HG02852 (cell line): ENCODE data around the gene CPTP.
A peak's percentile ranks its signal among the peaks of the same experiment; 100 is the strongest.

ENCODE experiments used
- ATAC-seq: cut with Tn5 transposase; IDR thresholded peaks from one replicate; pipeline ENCODE4 v1.9.1; 2021; ENCODE audit warnings: mild to moderate bottlenecking, moderate library complexity; ENCODE audit not compliant: unreplicated experiment

Gene CPTP

GRCh38 chr1:1317420-1317819, 7.2 kb upstream of the CPTP start:
- no peak for ATAC-seq

DNA sequence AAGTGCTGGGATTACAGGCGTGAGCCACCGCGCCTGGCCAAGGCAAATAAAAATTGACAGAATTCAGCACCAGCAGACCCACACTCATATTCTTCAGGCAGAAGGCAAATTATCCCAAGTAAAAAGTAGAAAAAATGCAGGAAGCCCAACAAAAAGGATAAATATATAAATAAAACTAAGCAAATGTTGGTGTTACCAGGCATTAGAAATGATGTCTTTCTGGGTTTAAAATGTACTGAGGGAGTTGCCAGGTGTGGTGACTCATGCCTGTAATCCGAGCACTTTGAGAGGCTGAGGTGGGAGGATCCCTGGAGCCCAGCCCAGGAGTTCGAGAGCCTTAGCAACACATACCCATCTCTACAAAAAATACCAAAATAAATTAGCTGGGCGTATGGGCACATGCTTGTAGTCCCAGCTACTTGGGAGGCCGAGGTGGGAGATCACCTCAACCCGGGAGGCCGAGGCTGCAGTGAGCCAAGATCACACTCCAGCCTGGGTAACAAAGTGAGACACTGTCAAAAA, 6.4 kb upstream of the CPTP start:
- no peak for ATAC-seq

DNA sequence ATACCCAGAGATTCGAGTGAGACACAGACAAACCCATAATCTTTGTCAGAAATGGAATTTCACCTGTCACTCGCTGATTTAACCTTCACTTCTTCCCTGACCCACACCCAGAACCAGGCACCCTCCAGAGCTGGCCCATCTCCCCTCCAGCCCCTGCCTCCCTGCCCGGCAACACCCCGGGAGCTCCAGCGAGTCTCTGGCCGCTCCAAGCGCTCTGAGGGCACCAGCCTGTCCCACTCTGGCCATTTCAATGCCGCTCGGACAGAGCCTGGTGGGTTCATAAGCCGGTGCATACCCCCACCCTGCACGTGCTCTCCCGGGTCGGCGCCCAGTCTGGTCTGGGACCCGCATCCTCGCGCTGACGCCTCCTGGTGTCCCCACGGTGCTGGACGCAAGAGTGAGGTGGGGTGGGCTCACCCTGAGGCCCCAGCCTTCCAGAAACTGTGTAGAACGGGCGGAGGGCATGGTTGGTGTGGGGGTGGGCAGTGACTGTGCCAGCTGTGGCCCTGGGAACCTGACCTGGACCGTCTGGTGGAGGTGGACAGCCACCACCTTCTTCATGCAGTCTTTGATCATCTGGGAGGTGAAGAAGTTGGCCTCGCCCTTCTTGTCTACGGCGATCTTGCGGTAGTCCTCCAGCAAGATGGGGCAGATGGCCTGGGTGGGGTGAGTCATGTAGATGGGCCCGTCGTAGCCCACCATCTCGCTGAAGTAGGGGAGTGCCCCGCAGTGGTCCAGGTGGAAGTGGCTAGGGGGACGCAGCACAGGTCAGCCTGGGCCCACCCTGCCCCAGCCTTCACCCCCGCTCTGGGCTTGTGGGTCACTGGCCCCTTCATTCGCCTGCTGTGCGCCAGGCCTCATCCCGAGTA, 5.6 kb upstream of the CPTP start:
- no peak for ATAC-seq

GRCh38 chr1:1319646-1319941, 5.0 kb upstream of the CPTP start:
- ATAC-seq = no peak

DNA sequence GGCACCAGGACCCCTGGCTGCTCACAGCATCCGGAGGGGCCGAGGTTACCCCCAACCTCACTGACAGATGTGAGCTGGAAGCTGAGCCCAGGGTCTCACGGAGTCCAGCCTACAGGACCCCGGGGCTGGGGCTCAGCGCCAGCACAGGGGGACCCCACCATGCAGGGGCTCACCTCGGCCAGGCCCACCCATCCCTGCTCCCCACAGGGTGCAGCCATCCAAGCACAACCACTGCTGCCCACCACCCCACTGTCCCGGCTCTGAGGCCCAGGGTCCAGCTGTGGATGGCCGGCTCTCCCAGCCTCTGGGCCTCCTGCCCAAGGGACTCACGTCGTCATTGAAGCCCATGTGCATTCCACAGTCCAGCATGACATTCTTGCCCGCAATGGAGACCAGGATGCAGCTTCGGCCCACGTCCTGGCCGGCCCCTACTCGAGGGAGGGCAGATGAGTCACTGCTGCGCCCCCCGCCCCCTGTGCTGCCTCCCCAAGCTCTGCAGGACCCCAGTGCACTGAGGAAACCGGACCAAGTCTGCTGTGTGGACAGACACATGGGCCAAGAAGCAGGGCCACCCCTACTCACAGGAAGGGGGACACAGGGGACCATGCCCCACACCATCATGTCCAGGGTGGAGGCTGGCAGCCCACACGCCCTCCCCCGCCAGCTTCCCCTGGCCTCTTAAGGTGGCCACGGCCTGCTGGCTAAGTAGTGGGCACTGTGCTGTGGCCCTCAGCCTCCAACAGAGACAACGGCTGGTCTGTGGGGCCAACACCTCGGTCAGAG, 3.7 kb upstream of the CPTP start:
- no peak for ATAC-seq

- no peak for ATAC-seq
Observed at GRCh38 chr1:1321477-1321876, 3.1 kb upstream of the CPTP start.

DNA sequence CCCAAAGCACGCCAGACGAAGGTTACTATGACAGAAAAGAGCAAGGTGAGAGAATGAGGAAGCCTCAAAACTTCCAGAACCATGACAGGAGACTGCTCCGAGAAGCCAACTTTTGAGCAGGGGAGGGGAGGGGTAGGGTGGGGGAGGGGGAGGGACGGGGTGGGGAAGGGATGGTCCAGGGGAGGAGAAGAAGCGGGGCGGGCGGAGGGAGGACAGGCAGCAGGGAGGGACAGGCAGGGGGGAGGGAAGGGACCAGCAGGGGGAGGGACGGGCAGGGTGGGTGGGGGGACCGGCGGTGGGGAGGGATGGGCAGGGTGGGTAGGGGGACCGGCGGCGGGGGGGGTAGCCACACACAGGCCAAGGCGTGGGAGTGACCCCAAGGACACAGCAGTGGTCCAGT, 2.2 kb upstream of the CPTP start:
- no peak for ATAC-seq

- no peak for ATAC-seq
Observed at GRCh38 chr1:1322952-1323351, 1.6 kb upstream of the CPTP start.

- peak; percentile 31 for ATAC-seq
Observed at GRCh38 chr1:1324084-1324523, 498 bp upstream of the CPTP start.

DNA sequence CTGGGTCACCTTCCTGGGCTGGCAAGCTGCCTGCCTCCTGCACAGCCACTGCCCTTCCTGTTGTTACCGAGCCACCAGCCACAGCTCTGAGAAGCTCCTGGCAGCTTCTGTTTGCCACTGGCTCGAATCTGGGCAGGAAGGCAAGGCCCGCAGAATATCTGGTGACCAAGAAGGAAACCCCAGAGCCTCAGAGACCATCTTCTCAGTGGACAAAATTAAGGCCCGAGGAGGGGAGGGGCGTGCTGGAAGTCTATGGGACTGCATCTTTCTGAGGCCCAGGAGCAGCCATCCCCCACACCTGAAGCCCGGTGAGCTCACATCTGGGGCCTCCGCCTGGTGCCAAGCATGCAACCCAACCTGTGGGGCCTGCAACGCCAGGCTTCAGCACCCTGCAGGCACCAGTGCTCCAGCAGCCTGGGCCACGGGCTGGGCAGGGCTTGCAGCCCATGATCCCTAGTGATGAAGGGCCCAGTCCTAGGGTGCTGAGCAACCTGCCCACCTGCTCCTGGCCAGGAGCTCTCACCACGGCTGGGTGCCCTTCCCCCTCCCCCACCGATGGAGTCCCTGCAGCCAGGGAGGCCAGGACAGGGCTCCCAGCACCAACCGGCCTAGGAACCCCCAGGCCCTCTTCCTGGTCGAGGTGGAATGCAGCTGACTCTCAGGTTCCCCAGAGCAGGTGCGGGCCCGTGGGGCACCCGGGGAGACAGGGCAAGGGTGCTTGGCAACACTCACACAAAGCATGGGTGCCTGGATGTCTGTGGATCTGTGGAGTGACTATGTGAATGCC, 879 bp downstream of the CPTP start:
- no peak for ATAC-seq

DNA sequence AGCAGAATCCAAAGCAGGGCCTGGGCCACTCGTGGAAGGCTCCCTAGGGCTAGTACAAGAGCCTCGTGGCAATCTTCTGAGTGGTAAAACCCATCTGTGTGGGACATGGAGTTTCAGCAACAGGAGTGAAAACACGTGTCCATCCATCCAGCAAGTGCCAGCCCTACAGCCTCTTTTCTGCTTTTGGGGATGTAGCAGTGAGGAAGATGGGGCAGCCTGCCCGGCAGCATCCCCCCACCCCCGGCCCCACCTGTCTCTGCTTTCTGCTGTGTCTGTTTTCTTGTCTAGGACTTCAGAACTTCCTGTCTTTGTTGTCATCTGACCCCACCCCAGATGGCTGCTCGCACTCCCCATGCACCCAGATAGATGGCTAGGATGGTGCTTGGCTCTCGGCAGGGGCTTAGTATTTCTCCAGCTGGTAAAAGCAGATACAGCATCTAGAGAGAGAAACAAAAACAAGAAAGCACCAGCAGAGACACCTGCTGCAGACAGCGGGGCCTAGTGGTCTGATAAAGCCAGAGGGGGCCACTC, 1.5 kb downstream of the CPTP start:
- no peak for ATAC-seq

- ATAC-seq = no peak
Observed at GRCh38 chr1:1327291-1327690, 2.7 kb downstream of the CPTP start.

GRCh38 chr1:1328254-1328653, 3.7 kb downstream of the CPTP start:
- ATAC-seq = no peak

DNA sequence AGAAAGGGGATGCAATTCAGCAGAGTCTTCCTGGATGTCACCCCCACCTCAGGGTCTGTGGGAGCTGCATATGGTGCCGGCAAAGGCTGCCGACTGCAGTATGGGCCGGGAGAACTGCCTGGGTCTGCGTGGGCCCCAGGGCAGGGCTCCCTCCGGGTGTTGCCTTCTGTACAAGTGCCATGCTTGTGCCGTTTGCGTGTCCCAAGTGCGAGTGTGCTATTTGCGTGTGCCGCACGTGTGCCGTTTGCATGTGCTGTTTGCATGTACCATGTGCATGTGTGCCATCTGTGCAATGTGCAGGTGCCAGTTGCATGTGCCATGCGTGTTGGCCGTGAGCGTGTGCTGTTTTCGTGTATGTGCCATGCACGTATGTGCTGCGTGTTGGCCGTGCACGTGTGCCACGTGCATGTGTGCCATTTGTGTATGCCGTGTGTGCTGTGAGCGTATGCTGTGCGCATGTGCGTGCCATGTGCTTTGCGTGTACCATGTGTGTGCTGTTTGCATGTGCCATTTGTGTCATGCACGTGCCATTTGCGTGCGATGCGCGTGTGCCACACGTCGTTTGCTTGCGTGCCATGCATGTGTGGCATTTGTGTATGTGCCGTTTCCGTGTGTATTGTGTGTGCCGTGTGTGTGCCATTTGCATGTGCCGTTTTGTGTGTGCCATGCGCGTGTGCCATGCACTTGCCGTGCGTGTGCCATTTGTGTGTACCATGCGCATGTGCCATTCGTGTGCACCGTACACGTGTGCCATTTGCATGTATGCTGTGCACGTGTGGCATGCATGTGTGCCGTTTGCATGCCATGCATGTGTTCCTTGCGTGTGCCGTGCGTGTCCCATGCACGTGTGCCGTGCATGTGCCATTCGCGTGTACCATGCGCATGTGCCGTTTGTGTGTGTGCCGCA, 5.0 kb downstream of the CPTP start:
- no peak for ATAC-seq

DNA sequence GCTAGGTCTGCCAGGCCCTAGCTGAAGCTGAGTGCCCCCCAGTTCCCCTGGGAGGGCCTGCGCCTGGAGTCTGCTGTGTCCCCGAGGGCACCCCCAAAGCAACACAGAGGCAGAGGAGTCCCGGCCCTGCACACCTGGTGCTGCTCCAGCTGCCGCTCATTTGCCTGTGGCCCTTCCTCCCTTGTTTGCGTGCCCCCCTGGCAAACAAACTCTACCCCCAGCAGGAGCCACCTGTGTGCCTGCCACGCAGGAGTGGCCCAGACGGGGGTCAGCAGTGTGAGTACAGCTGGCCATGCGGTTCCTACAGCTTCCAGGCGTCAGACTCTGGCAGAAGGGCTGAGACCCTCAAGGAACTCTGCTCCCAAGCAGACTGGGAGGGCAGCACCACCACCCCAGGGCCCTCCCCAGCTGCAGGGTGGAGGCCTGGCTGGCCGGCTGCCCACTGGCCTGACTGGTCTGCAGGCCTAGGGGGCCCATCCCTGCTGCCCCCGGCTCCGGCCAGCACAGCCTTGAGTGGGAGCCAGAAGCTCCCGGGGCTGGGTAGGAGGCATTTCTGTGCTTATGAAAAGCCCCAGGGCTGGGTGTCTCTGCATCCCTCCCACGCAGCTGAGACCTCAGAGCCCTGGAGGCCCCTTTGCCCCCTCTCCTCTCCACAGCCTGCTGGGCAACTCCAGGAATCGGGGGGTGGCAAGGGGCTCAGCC, 5.9 kb downstream of the CPTP start:
- no peak for ATAC-seq

- no peak for ATAC-seq
Observed at GRCh38 chr1:1331068-1331965, 6.7 kb downstream of the CPTP start, which contains the start of gene TAS1R3. TAS1R3 (plus strand) TSS chr1:1331280; CDS start chr1:1331346, 66 bp downstream.

- no peak for ATAC-seq
Observed at GRCh38 chr1:1332031-1332755, 7.6 kb downstream of the CPTP start.
